Parathyroid adenoma (tissue), 2 donors: ENCODE results near the gene DICER1.

Experiments
- H2AFZ ChIP-seq: fragments of 300-600 bp; sonication (generic); one replicate; pipeline ENCODE4 v1.7.0; 2017; ENCODE audit warnings: antibody characterized with exemption, mild to moderate bottlenecking
- H3K27ac ChIP-seq: fragments of 300-600 bp; sonication (generic); one replicate; pipeline ENCODE4 v1.7.0; 2017
- H3K27me3 ChIP-seq: fragments of 300-600 bp; sonication (generic); one replicate; pipeline ENCODE4 v1.7.0; 2017; ENCODE audit warnings: low read length; ENCODE audit not compliant: control insufficient read depth, insufficient read depth
- H3K36me3 ChIP-seq: fragments of 300-600 bp; sonication (generic); one replicate; pipeline ENCODE4 v1.7.0; 2017; ENCODE audit warnings: low read length; ENCODE audit not compliant: control insufficient read depth, insufficient read depth
- H3K4me1 ChIP-seq: fragments of 300-600 bp; sonication (generic); one replicate; pipeline ENCODE4 v1.7.0; 2017; ENCODE audit warnings: control low read depth
- H3K4me2 ChIP-seq: fragments of 300-600 bp; sonication (generic); one replicate; pipeline ENCODE4 v1.7.0; 2017; ENCODE audit warnings: low read length
- H3K4me3 ChIP-seq: fragments of 300-600 bp; sonication (generic); one replicate; pipeline ENCODE4 v1.7.0; 2017; ENCODE audit warnings: low read depth, low read length
- H3K79me2 ChIP-seq: fragments of 300-600 bp; sonication (generic); one replicate; pipeline ENCODE4 v1.7.0; 2017; ENCODE audit warnings: control low read depth
- H3K9ac ChIP-seq: fragments of 300-600 bp; sonication (generic); one replicate; pipeline ENCODE4 v1.7.0; 2017; ENCODE audit warnings: mild to moderate bottlenecking
- H3K9me3 ChIP-seq: fragments of 300-600 bp; sonication (generic); one replicate; pipeline ENCODE4 v1.7.0; 2017; ENCODE audit warnings: low read length; ENCODE audit not compliant: control insufficient read depth
- TF ChIP-seq, protein P1 (sequence below): fragments of 300-600 bp; sonication (generic); IDR thresholded peaks from one replicate; pipeline ENCODE4 v1.7.0; 2017; ENCODE audit warnings: antibody characterized with exemption, mild to moderate bottlenecking
- donor health status: primary hyperparathyroidism.

DICER1 gene

GRCh38 chr14:95153866-95154265 lies 3.5 kb downstream of the DICER1 start:
- Histone ChIP-seq H3K4me1 (peaks cover 14% of the 10 kb centered on the region), H3K79me2 (peaks cover 73% of the 10 kb centered on the region), H3K4me3 (no peak overlapping the region), H3K9me3 (no peaks in the 10 kb centered on the region), H3K36me3 (no peaks in the 10 kb centered on the region), H2AFZ (no peak overlapping the region), H3K4me2 (no peak overlapping the region), H3K27me3 (no peaks in the 10 kb centered on the region), H3K9ac (no peak overlapping the region), H3K27ac (no peak overlapping the region)
- TF ChIP-seq, protein P1, sequence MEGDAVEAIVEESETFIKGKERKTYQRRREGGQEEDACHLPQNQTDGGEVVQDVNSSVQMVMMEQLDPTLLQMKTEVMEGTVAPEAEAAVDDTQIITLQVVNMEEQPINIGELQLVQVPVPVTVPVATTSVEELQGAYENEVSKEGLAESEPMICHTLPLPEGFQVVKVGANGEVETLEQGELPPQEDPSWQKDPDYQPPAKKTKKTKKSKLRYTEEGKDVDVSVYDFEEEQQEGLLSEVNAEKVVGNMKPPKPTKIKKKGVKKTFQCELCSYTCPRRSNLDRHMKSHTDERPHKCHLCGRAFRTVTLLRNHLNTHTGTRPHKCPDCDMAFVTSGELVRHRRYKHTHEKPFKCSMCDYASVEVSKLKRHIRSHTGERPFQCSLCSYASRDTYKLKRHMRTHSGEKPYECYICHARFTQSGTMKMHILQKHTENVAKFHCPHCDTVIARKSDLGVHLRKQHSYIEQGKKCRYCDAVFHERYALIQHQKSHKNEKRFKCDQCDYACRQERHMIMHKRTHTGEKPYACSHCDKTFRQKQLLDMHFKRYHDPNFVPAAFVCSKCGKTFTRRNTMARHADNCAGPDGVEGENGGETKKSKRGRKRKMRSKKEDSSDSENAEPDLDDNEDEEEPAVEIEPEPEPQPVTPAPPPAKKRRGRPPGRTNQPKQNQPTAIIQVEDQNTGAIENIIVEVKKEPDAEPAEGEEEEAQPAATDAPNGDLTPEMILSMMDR = no peak

DNA sequence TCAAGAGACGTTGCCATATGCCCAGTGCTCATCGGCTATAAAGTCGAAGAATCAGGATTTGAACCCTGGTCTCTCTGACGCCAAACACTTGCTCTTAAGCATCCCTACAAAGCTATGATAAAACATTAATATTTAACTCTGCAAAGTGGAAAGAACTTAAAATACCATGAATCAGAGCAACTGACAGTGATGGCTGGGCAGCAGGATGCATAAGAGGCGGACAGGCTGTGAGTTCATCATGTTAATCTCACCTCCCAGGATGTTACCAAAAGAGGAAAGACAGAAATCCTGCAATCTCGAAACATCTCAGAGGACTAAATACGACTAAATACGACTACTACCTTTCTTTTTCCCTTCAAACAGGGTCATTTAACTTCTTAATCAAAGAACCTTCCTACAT lies 5.8 kb downstream of the DICER1 start:
- peaks cover 76% of the 10 kb centered on the region for H3K79me2 ChIP-seq
- H3K27me3 ChIP-seq = no peaks in the 10 kb centered on the region
- H3K9me3 ChIP-seq = no peaks in the 10 kb centered on the region
- H3K9ac ChIP-seq = no peak overlapping the region
- H3K4me3 ChIP-seq = no peak overlapping the region
- no peak overlapping the region for H3K27ac ChIP-seq
- H2AFZ ChIP-seq = no peak overlapping the region
- peaks cover 10% of the 10 kb centered on the region for H3K4me1 ChIP-seq
- H3K4me2 ChIP-seq = no peak overlapping the region
- no peaks in the 10 kb centered on the region for H3K36me3 ChIP-seq
- TF ChIP-seq, protein P1 = no peak

- Histone ChIP-seq H2AFZ (no peak overlapping the region), H3K27ac (no peak overlapping the region), H3K79me2 (peaks cover 77% of the 10 kb centered on the region), H3K9me3 (no peaks in the 10 kb centered on the region), H3K36me3 (no peaks in the 10 kb centered on the region), H3K4me3 (no peak overlapping the region), H3K9ac (no peak overlapping the region), H3K4me1 (peaks cover 10% of the 10 kb centered on the region), H3K27me3 (no peaks in the 10 kb centered on the region), H3K4me2 (no peak overlapping the region)
- TF ChIP-seq, protein P1 = no peak
Measured at GRCh38 chr14:95150910-95151309, 6.4 kb downstream of the DICER1 start.

GRCh38 chr14:95149441-95149840 lies 7.9 kb downstream of the DICER1 start:
- Histone ChIP-seq H3K27me3 (no peaks in the 10 kb centered on the region), H3K79me2 (peaks cover 73% of the 10 kb centered on the region), H3K4me2 (no peak overlapping the region), H3K9ac (no peak overlapping the region), H3K36me3 (no peaks in the 10 kb centered on the region), H3K4me3 (no peak overlapping the region), H3K9me3 (no peaks in the 10 kb centered on the region), H3K27ac (no peak overlapping the region), H2AFZ (no peak overlapping the region), H3K4me1 (peaks cover 2% of the 10 kb centered on the region)
- TF ChIP-seq, protein P1 = no peak

- H3K9me3 ChIP-seq = no peaks in the 10 kb centered on the region
- no peaks in the 10 kb centered on the region for H3K27me3 ChIP-seq
- H3K79me2 ChIP-seq = peaks cover 57% of the 10 kb centered on the region
- TF ChIP-seq, protein P1 = no peak
- no peaks in the 10 kb centered on the region for H3K4me1 ChIP-seq
- H3K4me3 ChIP-seq = no peak overlapping the region
- H3K4me2 ChIP-seq = no peak overlapping the region
- no peak overlapping the region for H3K9ac ChIP-seq
- H2AFZ ChIP-seq = no peak overlapping the region
- no peaks in the 10 kb centered on the region for H3K36me3 ChIP-seq
- H3K27ac ChIP-seq = no peak overlapping the region
Measured at GRCh38 chr14:95147597-95147996, 9.7 kb downstream of the DICER1 start.
